Cerebellar cortex (tissue), 1 donor: Measurements from ENCODE around the gene SPNS2.

Experiments used
- DNase-seq: peaks from one replicate; pipeline ENCODE4 v3.0.0-alpha.2; 2015; ENCODE audit warnings: low spot score

The SPNS2 gene

DNA sequence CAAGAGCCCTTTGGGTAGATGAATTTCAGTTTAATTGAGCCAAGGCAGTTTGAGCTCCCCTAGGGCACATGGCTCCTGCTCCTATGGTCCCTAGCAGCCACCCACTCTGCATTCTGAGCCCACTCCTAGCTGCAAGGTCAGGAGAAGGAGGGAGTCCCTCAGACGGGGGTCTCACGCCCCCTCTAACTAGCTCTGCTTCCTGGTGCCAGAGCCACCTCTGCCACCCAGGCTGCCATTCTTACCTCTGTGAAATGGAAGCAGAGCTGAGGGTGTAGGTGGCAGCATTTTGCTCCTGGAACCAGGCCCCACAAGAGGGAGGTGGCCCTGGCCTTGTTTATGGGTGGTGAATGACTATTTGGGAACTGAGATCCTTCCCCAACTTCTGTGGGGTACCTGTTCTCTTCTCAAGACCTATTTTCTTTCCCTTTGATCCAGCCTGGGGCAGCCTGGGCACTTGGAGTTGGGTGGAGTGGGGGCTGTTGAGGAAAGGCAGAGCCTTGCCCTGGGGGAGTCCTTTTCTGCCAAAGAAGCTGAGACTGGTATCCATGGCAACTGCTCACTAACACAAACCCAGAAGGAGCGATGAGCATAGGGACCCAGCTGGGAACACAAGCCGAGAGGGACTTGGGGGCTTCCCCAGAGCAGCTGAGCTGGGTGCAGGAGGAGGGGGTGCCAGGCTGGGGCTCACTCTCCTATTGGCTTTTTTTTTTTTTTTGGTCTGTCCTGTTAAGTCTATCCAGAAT, 4.8 kb downstream of the SPNS2 start:
- no peak for DNase-seq

- no peak for DNase-seq
These were observed 5.5 kb downstream of the SPNS2 start for GRCh38 chr17:4504188-4504587.

- DNase-seq = no peak
These were observed 6.5 kb downstream of the SPNS2 start for GRCh38 chr17:4505187-4505586.

- DNase-seq = no peak
These were observed 7.6 kb downstream of the SPNS2 start for GRCh38 chr17:4506175-4506813.

GRCh38 chr17:4506892-4507291, 8.2 kb downstream of the SPNS2 start:
- DNase-seq = no peak

GRCh38 chr17:4507361-4508111, 8.9 kb downstream of the SPNS2 start:
- no peak for DNase-seq

- DNase-seq = no peak
These were observed 9.5 kb downstream of the SPNS2 start for GRCh38 chr17:4508207-4508606.

GRCh38 chr17:4509401-4509800, 10.7 kb downstream of the SPNS2 start:
- DNase-seq = no peak

GRCh38 chr17:4509923-4510617, 11.4 kb downstream of the SPNS2 start:
- DNase-seq = no peak

DNA sequence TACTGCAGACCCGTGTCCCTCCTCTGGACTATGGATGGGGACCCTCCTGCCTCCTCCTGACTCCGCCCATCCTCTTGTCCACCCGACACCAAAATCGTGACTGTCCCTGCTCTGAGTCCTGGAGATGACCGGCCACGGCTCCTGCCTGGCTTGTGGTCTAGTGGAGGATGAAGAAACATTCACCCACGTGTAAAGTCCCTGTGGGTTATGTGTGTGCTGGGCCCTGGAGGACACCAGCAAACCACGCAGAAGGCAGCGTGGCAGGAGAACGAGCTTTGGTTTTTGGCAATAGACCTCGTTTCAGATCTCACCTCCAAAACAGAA, 11.9 kb downstream of the SPNS2 start:
- DNase-seq = no peak

- DNase-seq = no peak
These were observed 12.7 kb downstream of the SPNS2 start for GRCh38 chr17:4511199-4511932.

DNA sequence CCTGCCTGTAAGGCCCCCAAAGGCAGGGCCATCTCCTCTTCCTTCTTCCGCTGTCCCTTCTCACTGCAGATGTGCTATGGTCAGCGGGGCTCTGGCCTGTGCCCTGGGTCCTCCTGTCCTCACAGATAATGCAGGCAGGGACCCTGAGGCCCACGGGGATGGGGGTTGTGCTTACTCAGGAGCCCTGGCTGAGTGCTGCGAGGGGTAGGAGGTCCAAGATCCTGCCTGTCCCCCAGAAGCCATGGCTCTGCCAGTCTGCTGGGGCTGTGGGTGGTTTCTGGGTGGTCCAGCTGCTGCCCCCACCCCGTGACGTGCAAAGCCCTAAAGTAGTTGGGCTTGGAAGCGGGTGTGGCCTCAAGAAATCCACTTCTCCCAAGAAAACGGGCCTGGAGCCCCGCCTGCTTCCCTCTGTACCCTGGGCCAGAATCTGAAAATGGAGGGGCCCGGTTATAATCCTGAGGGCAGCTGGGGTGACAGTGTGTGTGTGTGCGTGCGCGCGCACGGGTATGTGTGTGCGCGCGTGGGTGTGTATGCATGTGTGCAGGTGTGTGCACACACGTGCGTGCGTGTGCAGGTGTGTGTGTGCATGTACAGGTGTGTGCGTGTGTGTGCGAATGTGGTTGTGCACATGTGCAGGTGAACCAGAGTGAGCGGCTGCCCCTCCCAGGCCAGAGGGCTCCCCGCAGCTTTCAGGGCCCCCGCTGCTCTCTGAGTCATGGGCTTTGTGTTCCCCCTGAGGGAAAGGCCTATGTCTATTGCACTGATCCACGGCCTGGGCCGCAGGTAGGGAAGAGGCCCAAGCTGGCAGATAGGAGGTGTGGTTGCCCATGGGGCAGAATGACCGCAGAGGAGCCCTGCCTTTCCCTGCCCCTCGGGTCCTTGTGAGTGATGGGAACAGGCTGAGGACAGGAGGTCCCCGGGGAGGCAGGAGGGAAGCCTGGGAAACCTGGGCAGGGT, 13.8 kb downstream of the SPNS2 start:
- no peak for DNase-seq

GRCh38 chr17:4513113-4514032, 14.7 kb downstream of the SPNS2 start:
- no peak for DNase-seq

GRCh38 chr17:4514206-4514605, 15.5 kb downstream of the SPNS2 start:
- DNase-seq = no peak

DNA sequence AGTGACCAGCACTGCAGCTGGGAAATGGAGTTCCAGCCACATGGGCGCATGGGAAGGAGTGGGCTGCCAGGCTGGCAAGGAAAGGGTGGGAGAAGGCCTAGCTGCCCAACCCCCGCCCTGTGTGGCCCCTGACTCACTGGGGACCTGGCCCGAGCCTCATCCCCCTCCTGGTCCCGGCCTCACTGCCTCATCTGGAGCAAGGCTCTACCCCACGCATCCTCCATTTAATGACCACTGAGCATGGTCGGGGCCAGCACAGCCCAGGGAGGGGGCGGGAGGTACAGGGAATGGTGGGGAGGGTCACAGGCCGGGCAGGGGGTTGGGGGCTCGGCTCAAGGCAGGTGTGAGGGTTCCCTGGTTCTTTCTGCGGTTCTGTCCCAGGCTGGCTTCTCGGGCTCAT, 16.1 kb downstream of the SPNS2 start:
- DNase-seq = no peak

DNA sequence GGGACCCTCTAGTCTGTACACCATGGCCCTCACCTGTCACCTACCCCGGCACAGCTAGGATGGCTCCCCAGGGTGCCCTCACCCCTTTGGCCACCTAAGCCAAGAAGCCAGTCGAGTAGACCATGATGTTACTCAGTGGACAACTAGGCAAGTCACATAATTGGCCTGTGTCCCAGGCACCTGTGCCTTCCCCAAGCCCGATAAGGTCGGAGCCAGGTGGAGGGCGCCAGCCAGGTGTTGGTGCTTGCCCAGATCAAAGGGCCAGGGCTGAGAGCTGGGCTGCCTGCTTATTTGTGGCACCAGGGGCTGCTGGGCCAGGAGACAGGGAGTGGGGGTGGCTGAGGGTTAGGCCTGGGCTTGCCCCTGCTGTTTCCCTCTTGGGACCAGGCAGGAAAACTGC, 16.8 kb downstream of the SPNS2 start:
- DNase-seq = no peak

DNA sequence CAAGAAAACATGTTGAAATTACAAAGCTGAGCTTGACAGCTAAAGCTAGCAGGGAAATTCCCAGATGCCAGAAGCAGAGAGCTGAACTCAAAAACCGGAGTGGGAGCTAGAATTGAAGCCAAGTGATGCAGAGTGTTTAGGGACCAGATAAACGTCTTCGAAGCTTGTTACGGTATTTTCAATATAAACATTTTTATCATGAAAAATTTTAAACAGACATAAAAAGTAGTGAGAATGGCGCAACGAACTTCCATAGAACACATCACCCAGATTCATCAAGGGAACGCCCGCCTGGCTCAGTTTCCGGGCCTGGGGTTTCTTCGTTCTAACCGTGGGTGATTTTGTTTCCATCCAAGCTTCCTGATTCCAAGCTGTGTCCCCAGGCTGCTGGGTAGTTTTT, 18.1 kb downstream of the SPNS2 start:
- DNase-seq = no peak

GRCh38 chr17:4518901-4519300, 20.2 kb downstream of the SPNS2 start:
- no peak for DNase-seq

DNA sequence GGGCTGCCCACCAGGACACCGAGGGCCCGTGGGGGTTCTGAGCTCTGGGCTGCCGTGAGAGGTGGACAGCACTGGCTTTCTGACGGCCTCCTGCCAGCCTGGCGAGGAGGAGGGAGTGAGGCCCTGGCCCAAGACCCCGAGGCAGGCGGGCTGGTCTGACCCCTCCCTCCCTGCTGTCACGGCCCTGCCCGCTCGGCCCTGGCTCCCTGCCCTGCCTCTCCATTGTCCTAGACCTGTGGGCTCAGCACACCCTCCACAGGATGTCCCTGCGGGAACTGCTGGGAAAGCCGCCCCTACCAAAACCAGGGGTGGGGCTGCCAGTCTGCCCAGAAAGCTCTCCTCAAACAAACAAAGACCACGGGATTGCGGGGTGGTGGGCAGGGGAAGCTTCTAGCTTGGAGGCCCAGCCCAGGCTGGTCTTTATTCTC, 20.7 kb downstream of the SPNS2 start:
- DNase-seq = no peak
